Body of pancreas (tissue), 4 donors: Measurements from ENCODE around the gene DDX10. TPM values are rescaled to one million over a fixed set of nuclear protein-coding genes. Genes with fewer than 3 reads are reported as not detected.

Experiments used
- ATAC-seq: fragments of 150-250 bp; one replicate; pipeline ENCODE4 v1.9.1; 2016
- DNase-seq, 4 donors: peaks; one replicate each; pipeline ENCODE4 v3.0.0-alpha.2; 2019
- H3K27ac ChIP-seq, 4 donors: fragments of 200-600 bp; sonication (generic); 1 replicate in 3 of 4; 2 replicates in 1 of 4; pipeline versions ENCODE4 v1.5.1 to v1.6.1; 2016 to 2019; ENCODE audit warnings: mild to moderate bottlenecking in 1 of 4, mixed read lengths in 1 of 4, moderate library complexity in 1 of 4
- H3K27me3 ChIP-seq, 2 donors: fragments of 200-600 bp; sonication (generic); one replicate each; pipeline ENCODE4 v1.6.0; 2016; ENCODE audit warnings: mild to moderate bottlenecking in 1 of 2
- H3K36me3 ChIP-seq, 2 donors: fragments of 200-600 bp; sonication (generic); replicated peaks in 1 of 2; 2 replicates each; pipeline ENCODE4 v1.5.1; 2016; ENCODE audit warnings: low read depth in 2 of 2; ENCODE audit not compliant: insufficient read depth in 1 of 2
- H3K4me1 ChIP-seq: fragments of 200-600 bp; sonication (generic); one replicate; pipeline ENCODE4 v1.6.0; 2016
- H3K4me3 ChIP-seq, 2 donors: fragments of 200-600 bp; sonication (generic); 1 replicate in 1 of 2; 2 replicates in 1 of 2; pipeline ENCODE4 v1.5.1; 2016 to 2019
- H3K9me3 ChIP-seq, 3 donors: fragments of 200-600 bp; sonication (generic); 1 replicate in 2 of 3; 2 replicates in 1 of 3; pipeline ENCODE4 v1.5.1; 2016
- CTCF ChIP-seq, 7 experiments: fragments of 450-650 bp in 4 of 7; fragments of 200-600 bp in 3 of 7; sonication (generic) in 3 of 7; IDR thresholded peaks; one replicate each; pipeline ENCODE4 v1.5.1; 2016 to 2019; ENCODE audit warnings: antibody characterized with exemption in 7 of 7
- POLR2A ChIP-seq, 3 donors: fragments of 450-650 bp; IDR thresholded peaks; one replicate each; pipeline ENCODE4 v1.6.1; 2016; ENCODE audit warnings: antibody characterized with exemption in 3 of 3, mild to moderate bottlenecking in 2 of 3
- WGBS, 2 donors: methylation state at CpG; one replicate each; pipeline ENCODE4 v1.1.5; 2017; 5-methylcytosine and 5-hydroxymethylcytosine counted together
- intact Hi-C: fragments of 100-400 bp; cut with DNase I; formaldehyde crosslinking; loops from one replicate; pipeline ENCODE4 v1.15.1; 2023
- total RNA-seq, 2 donors: library from RNA; depleted of rRNA; stranded (reverse); fragments of >200 nt; gene quantifications; one replicate each; pipeline ENCODE4 v1.1.0, GENCODE V29; 2016

The DDX10 gene
- total RNA-seq, 2 donors from 2014 or later = 11.7 to 18.5 TPM

GRCh38 chr11:108938604-108939003 is 273.7 kb downstream of the DDX10 start:
- no peak overlapping the region for H3K4me3 ChIP-seq
- TF ChIP-seq CTCF (IDR thresholded peaks at IDR 0.05) = no peak
- no peak for TF ChIP-seq POLR2A (IDR thresholded peaks at IDR 0.05)
- no peaks in the 10 kb centered on the region for H3K4me1 ChIP-seq
- H3K36me3 ChIP-seq = peaks cover 0 to 7% of the 10 kb centered on the region in 2 donors
- 69 to 77% methylated on average over 1 of the region's 1 CpG for WGBS, 2 donors
- intact Hi-C loops = no loop called here
- no peak for ATAC-seq
- H3K27me3 ChIP-seq = no peaks in the 10 kb centered on the region
- H3K9me3 ChIP-seq = no peaks in the 10 kb centered on the region
- DNase-seq = no peak
- no peak overlapping the region for H3K27ac ChIP-seq

- WGBS, 2 donors = 97 to 100% methylated on average over 1 of the region's 1 CpG
- DNase-seq (no peak), ATAC-seq (no peak)
- H3K36me3 ChIP-seq = peaks cover 0 to 7% of the 10 kb centered on the region in 2 donors
- H3K4me1 ChIP-seq = no peaks in the 10 kb centered on the region
- intact Hi-C loops = no loop called here
- no peaks in the 10 kb centered on the region for H3K9me3 ChIP-seq
- no peak overlapping the region for H3K4me3 ChIP-seq
- TF ChIP-seq CTCF (IDR thresholded peaks at IDR 0.05) (no peak), POLR2A (IDR thresholded peaks at IDR 0.05) (no peak)
- H3K27me3 ChIP-seq = no peaks in the 10 kb centered on the region
- H3K27ac ChIP-seq = no peak overlapping the region
Measured at GRCh38 chr11:108939135-108939534, 274.3 kb downstream of the DDX10 start.

- DNase-seq = no peak
- Histone ChIP-seq H3K27me3 (no peaks in the 10 kb centered on the region), H3K4me1 (no peaks in the 10 kb centered on the region), H3K27ac (no peak overlapping the region), H3K36me3 (peaks cover 0 to 7% of the 10 kb centered on the region in 2 donors), H3K4me3 (no peak overlapping the region), H3K9me3 (no peaks in the 10 kb centered on the region)
- WGBS, 2 donors = 71 to 84% methylated on average over 4 of the region's 4 CpGs
- no peak for ATAC-seq
- TF ChIP-seq POLR2A (IDR thresholded peaks at IDR 0.05) = no peak
- TF ChIP-seq CTCF (IDR thresholded peaks at IDR 0.05) = no peak
- intact Hi-C loops = no loop called here
Measured at GRCh38 chr11:108943853-108944252, 279.0 kb downstream of the DDX10 start.

GRCh38 chr11:108944471-108945178 is 279.8 kb downstream of the DDX10 start:
- DNase-seq (no peak), ATAC-seq (no peak)
- Histone ChIP-seq H3K27me3 (no peaks in the 10 kb centered on the region), H3K4me1 (no peaks in the 10 kb centered on the region), H3K27ac (no peak overlapping the region), H3K36me3 (peaks cover 0 to 7% of the 10 kb centered on the region in 2 donors), H3K4me3 (no peak overlapping the region), H3K9me3 (no peaks in the 10 kb centered on the region)
- TF ChIP-seq CTCF (IDR thresholded peaks at IDR 0.05) = no peak
- TF ChIP-seq POLR2A (IDR thresholded peaks at IDR 0.05) = no peak
- intact Hi-C loops = no loop called here
- 83 to 87% methylated on average over 6 of the region's 6 CpGs for WGBS, 2 donors

- no peak overlapping the region for H3K4me3 ChIP-seq
- intact Hi-C loops = no loop called here
- 55 to 74% methylated on average over 3 of the region's 3 CpGs for WGBS, 2 donors
- H3K27me3 ChIP-seq = no peaks in the 10 kb centered on the region
- peaks cover 0 to 6% of the 10 kb centered on the region in 2 donors for H3K36me3 ChIP-seq
- H3K4me1 ChIP-seq = no peaks in the 10 kb centered on the region
- H3K27ac ChIP-seq = no peak overlapping the region
- no peaks in the 10 kb centered on the region for H3K9me3 ChIP-seq
- ATAC-seq (no peak), DNase-seq (no peak)
- TF ChIP-seq POLR2A (IDR thresholded peaks at IDR 0.05) (no peak), CTCF (IDR thresholded peaks at IDR 0.05) (no peak)
Measured at GRCh38 chr11:108945341-108945740, 280.5 kb downstream of the DDX10 start.
